ENCODE results near the gene ENOSF1.
"Not testable (repeated sequence)": the region's sequence is repeated elsewhere in the genome, so short reads cannot be mapped to it uniquely, and the experiment has no call there.

- TF ChIP-seq, protein P1, sequence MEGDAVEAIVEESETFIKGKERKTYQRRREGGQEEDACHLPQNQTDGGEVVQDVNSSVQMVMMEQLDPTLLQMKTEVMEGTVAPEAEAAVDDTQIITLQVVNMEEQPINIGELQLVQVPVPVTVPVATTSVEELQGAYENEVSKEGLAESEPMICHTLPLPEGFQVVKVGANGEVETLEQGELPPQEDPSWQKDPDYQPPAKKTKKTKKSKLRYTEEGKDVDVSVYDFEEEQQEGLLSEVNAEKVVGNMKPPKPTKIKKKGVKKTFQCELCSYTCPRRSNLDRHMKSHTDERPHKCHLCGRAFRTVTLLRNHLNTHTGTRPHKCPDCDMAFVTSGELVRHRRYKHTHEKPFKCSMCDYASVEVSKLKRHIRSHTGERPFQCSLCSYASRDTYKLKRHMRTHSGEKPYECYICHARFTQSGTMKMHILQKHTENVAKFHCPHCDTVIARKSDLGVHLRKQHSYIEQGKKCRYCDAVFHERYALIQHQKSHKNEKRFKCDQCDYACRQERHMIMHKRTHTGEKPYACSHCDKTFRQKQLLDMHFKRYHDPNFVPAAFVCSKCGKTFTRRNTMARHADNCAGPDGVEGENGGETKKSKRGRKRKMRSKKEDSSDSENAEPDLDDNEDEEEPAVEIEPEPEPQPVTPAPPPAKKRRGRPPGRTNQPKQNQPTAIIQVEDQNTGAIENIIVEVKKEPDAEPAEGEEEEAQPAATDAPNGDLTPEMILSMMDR (IDR thresholded peaks at IDR 0.05; ENCODE audit: insufficient read depth, low read length, poor library complexity, severe bottlenecking) = not testable (repeated sequence)
- not testable (repeated sequence) for TF ChIP-seq EZH2phosphoT487 (conservative IDR thresholded peaks at IDR 0.05; ENCODE audit: low read length)
Measured at GRCh38 chr18:682416-682815, 30.0 kb downstream of the ENOSF1 start.

All from SU-DHL-6 (cell line).